Karpas-422 (cell line): ENCODE data around the gene GRB10. TPM values are rescaled to one million over a fixed set of nuclear protein-coding genes. Genes with fewer than 3 reads are reported as not detected.

Experiments
- DNase-seq: peaks from one replicate; pipeline ENCODE4 v3.0.0-alpha.2; 2015
- H2AFZ ChIP-seq: fragments of 200-600 bp; sonication (generic); 2 replicates; pipeline ENCODE4 v1.6.1; 2014; ENCODE audit warnings: antibody characterized with exemption, low read length, mixed read lengths
- H3K27ac ChIP-seq: fragments of 200-600 bp; sonication (generic); 2 replicates; pipeline ENCODE4 v1.5.1; 2014; ENCODE audit warnings: mild to moderate bottlenecking, low read length, moderate library complexity
- H3K27me3 ChIP-seq: fragments of 200-600 bp; sonication (generic); 2 replicates; pipeline ENCODE4 v1.6.1; 2014; ENCODE audit warnings: low read length, mixed read lengths
- H3K36me3 ChIP-seq: fragments of 200-600 bp; sonication (generic); 2 replicates; pipeline ENCODE4 v1.6.1; 2014; ENCODE audit warnings: low read length, mixed read lengths; ENCODE audit not compliant: insufficient read depth
- H3K4me1 ChIP-seq: fragments of 200-600 bp; sonication (generic); 2 replicates; pipeline ENCODE4 v1.6.1; 2014; ENCODE audit warnings: mild to moderate bottlenecking, low read length, mixed read lengths
- H3K4me2 ChIP-seq: fragments of 200-600 bp; sonication (generic); 2 replicates; pipeline ENCODE4 v1.6.1; 2014; ENCODE audit warnings: low read length, low read depth, mild to moderate bottlenecking; ENCODE audit not compliant: poor library complexity, severe bottlenecking
- H3K4me3 ChIP-seq: fragments of 200-600 bp; sonication (generic); 2 replicates; pipeline ENCODE4 v1.5.1; 2014; ENCODE audit warnings: mild to moderate bottlenecking, antibody characterized with exemption, low read length, mixed read lengths
- H3K79me2 ChIP-seq: fragments of 200-600 bp; sonication (generic); 2 replicates; pipeline ENCODE4 v1.6.1; 2014; ENCODE audit warnings: mild to moderate bottlenecking, low read length, mixed read lengths
- H3K9ac ChIP-seq: fragments of 200-600 bp; sonication (generic); 2 replicates; pipeline ENCODE4 v1.6.0; 2014; ENCODE audit warnings: low read length
- H3K9me2 ChIP-seq: fragments of 200-600 bp; sonication (generic), shearing (Covaris generic); replicated peaks from 2 replicates; pipeline ENCODE4 v1.6.0; 2014; ENCODE audit warnings: mild to moderate bottlenecking, low read length, moderate library complexity; ENCODE audit not compliant: insufficient read depth
- H3K9me3 ChIP-seq: fragments of 300-700, 200-600 bp; sonication (generic); 2 replicates; pipeline ENCODE4 v1.6.1; 2014; ENCODE audit warnings: low read length, mixed read lengths
- H4K20me1 ChIP-seq: fragments of 200-600 bp; sonication (generic); 2 replicates; pipeline ENCODE4 v1.6.1; 2014; ENCODE audit warnings: mild to moderate bottlenecking, antibody characterized with exemption, low read length, low read depth; ENCODE audit not compliant: insufficient read depth
- total RNA-seq: library from RNA; depleted of rRNA; stranded (reverse); fragments of >200 nt; shearing (Covaris generic); gene quantifications from 2 replicates; pipeline ENCODE4 v1.2.3, GENCODE V29; 2014; ENCODE audit warnings: low replicate concordance

Gene GRB10
- total RNA-seq, 1 experiment from 2014 or later, result not detected

GRCh38 chr7:50628434-50629084 lies 154.1 kb downstream of the GRB10 start:
- Histone ChIP-seq H3K4me1 (no peaks in the 10 kb centered on the region), H3K9me2 (no peaks in the 10 kb centered on the region), H2AFZ (no peak overlapping the region), H3K27me3 (no peaks in the 10 kb centered on the region), H3K79me2 (no peaks in the 10 kb centered on the region), H4K20me1 (no peaks in the 10 kb centered on the region), H3K36me3 (no peaks in the 10 kb centered on the region), H3K27ac (no peak overlapping the region), H3K4me3 (no peak overlapping the region), H3K4me2 (no peak overlapping the region), H3K9me3 (no peaks in the 10 kb centered on the region), H3K9ac (no peak overlapping the region)
- DNase-seq, result no peak

DNA sequence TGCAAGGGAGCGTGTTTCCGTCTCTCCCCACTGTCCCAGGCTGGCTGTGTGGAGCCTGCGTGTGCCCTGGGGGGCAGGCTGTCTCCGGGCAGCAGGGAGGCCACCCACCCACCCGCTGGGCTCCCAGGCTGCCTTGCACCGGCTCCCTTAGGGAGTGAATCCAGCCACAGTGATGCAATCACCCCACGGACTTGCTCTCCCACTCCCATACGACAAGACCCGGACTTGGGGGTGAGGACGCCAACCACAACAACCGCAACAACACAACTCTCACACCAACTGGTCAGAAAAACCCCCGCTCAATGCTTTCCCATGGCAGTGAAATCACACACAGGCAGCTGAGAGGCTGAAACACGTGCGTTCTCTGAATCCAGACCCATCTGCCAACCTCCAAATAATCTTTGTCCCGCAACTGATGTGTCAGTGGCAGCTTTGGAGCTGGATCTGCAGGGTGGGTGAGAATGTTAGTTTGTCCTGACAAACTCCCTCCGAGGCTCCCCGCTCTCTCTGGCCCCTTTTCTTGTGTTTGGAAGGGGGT lies 154.8 kb downstream of the GRB10 start:
- Histone ChIP-seq H3K9me3 (no peaks in the 10 kb centered on the region), H3K27ac (no peak overlapping the region), H3K36me3 (no peaks in the 10 kb centered on the region), H3K9me2 (no peaks in the 10 kb centered on the region), H3K4me3 (no peak overlapping the region), H3K79me2 (no peaks in the 10 kb centered on the region), H3K27me3 (no peaks in the 10 kb centered on the region), H3K9ac (no peak overlapping the region), H3K4me1 (no peaks in the 10 kb centered on the region), H4K20me1 (no peaks in the 10 kb centered on the region), H3K4me2 (no peak overlapping the region), H2AFZ (no peak overlapping the region)
- DNase-seq, result no peak

GRCh38 chr7:50626286-50626685 lies 156.4 kb downstream of the GRB10 start:
- no peaks in the 10 kb centered on the region for H3K9me2 ChIP-seq
- H3K9me3 ChIP-seq, result no peaks in the 10 kb centered on the region
- no peak overlapping the region for H3K9ac ChIP-seq
- no peaks in the 10 kb centered on the region for H3K79me2 ChIP-seq
- no peaks in the 10 kb centered on the region for H3K27me3 ChIP-seq
- H3K4me1 ChIP-seq, result no peaks in the 10 kb centered on the region
- no peak overlapping the region for H3K4me3 ChIP-seq
- no peaks in the 10 kb centered on the region for H3K36me3 ChIP-seq
- H2AFZ ChIP-seq, result no peak overlapping the region
- H3K27ac ChIP-seq, result no peak overlapping the region
- no peak for DNase-seq
- no peaks in the 10 kb centered on the region for H4K20me1 ChIP-seq
- no peak overlapping the region for H3K4me2 ChIP-seq

GRCh38 chr7:50625360-50625759 lies 157.3 kb downstream of the GRB10 start:
- H3K4me2 ChIP-seq, result no peak overlapping the region
- no peak overlapping the region for H3K9ac ChIP-seq
- H3K36me3 ChIP-seq, result no peaks in the 10 kb centered on the region
- no peaks in the 10 kb centered on the region for H3K4me1 ChIP-seq
- no peaks in the 10 kb centered on the region for H4K20me1 ChIP-seq
- no peak overlapping the region for H2AFZ ChIP-seq
- H3K27ac ChIP-seq, result no peak overlapping the region
- no peaks in the 10 kb centered on the region for H3K27me3 ChIP-seq
- no peaks in the 10 kb centered on the region for H3K79me2 ChIP-seq
- H3K4me3 ChIP-seq, result no peak overlapping the region
- no peak for DNase-seq
- no peaks in the 10 kb centered on the region for H3K9me2 ChIP-seq
- H3K9me3 ChIP-seq, result no peaks in the 10 kb centered on the region

DNA sequence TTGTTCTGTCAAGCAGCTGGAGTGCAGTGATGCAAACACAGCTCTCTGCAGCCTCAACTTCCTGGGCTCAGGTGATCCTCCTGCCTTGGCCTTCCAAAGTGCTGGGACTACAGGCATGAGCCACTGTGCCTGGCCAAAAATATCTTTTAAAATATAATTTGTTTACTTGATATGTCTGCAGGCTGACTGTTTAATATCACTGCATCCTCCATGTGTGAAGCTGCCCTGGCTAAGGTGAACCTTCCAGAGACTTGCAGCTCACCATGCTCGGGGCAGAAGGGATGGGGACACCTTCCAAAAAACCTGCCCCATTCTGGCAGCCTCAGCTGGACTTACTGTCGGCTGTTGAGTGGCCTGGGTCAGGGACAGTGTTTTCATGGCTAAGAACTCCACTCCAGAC lies 159.9 kb downstream of the GRB10 start:
- no peak overlapping the region for H2AFZ ChIP-seq
- no peaks in the 10 kb centered on the region for H3K36me3 ChIP-seq
- no peaks in the 10 kb centered on the region for H3K9me3 ChIP-seq
- H3K4me2 ChIP-seq, result no peak overlapping the region
- H3K27me3 ChIP-seq, result no peaks in the 10 kb centered on the region
- no peaks in the 10 kb centered on the region for H4K20me1 ChIP-seq
- no peak for DNase-seq
- H3K4me1 ChIP-seq, result no peaks in the 10 kb centered on the region
- H3K9ac ChIP-seq, result no peak overlapping the region
- no peak overlapping the region for H3K4me3 ChIP-seq
- H3K27ac ChIP-seq, result no peak overlapping the region
- no peaks in the 10 kb centered on the region for H3K9me2 ChIP-seq
- H3K79me2 ChIP-seq, result no peaks in the 10 kb centered on the region

DNA sequence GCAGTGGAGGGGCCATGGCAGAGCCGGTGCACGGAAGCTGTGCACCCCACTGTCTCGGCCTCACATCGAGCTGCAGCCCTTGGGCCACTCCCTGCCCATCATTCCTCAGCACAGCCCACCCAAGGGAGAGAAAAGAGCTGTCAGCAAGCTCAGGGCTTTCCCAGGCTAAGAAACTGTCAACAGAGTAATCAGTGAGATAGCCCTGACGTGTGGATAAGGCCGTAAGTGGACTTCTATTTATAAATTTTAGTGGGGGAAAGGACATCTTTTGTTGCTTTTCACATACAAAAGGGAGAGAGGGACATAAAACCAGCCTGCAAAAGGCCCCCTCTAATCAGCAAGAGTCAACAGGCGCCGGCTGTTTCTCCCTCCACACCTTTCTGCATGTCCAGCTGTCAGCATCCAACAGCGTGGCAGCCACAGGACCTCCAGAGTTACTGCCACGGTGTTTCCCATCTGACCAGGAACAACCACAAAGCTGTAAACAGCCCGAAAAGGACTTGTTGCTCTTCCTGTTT lies 160.7 kb downstream of the GRB10 start:
- Histone ChIP-seq H2AFZ (no peak overlapping the region), H3K36me3 (no peaks in the 10 kb centered on the region), H3K27ac (no peak overlapping the region), H3K79me2 (no peaks in the 10 kb centered on the region), H3K9me2 (no peaks in the 10 kb centered on the region), H3K4me1 (no peaks in the 10 kb centered on the region), H3K4me3 (no peak overlapping the region), H3K9me3 (no peaks in the 10 kb centered on the region), H3K27me3 (no peaks in the 10 kb centered on the region), H3K4me2 (no peak overlapping the region), H4K20me1 (no peaks in the 10 kb centered on the region), H3K9ac (no peak overlapping the region)
- no peak for DNase-seq

DNA sequence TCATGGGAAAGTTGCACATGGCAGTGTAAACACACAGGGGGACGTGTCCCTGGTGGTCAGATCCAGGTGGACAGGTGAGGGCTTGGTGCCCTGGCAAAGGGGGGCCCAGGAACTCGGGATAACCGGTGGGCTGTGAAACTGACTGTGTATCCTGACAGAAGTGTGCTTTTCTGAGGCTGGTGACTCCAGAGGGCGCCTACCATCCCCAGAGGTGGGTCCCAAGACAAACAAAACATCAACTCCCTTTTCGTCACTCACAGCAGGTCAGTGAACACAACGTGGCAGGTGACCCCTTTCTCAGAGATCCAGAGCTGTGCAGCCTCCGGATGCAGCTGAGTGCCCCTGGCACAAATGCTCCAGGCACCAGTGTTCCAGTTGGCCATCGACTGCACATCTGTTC lies 161.5 kb downstream of the GRB10 start:
- DNase-seq, result no peak
- H3K36me3 ChIP-seq, result no peaks in the 10 kb centered on the region
- H3K4me1 ChIP-seq, result no peaks in the 10 kb centered on the region
- H3K9me3 ChIP-seq, result no peaks in the 10 kb centered on the region
- H3K27ac ChIP-seq, result no peak overlapping the region
- no peaks in the 10 kb centered on the region for H3K79me2 ChIP-seq
- no peak overlapping the region for H3K4me2 ChIP-seq
- no peak overlapping the region for H3K4me3 ChIP-seq
- no peaks in the 10 kb centered on the region for H4K20me1 ChIP-seq
- no peak overlapping the region for H3K9ac ChIP-seq
- H2AFZ ChIP-seq, result no peak overlapping the region
- no peaks in the 10 kb centered on the region for H3K27me3 ChIP-seq
- no peaks in the 10 kb centered on the region for H3K9me2 ChIP-seq

DNA sequence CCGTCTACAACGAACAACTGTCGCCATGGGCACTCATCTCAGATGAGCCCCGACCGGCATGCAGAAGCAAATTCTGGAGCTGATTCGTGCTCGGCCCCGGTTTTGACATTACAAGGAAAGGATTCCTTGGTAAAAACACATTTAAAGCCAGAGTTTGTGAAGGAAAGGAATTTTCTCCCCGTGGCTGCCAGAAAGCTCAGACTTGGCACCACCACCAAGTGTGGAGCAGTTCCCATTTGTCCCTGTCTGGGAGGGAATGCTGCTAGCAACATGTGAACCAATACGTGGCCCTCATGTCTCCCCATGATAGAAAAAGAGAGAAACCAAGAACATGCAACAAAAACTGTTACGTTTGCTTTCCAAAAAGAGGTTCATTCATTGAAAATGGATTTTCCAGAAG lies 162.3 kb downstream of the GRB10 start:
- no peak overlapping the region for H3K27ac ChIP-seq
- DNase-seq, result no peak
- H4K20me1 ChIP-seq, result no peaks in the 10 kb centered on the region
- no peak overlapping the region for H2AFZ ChIP-seq
- no peaks in the 10 kb centered on the region for H3K4me1 ChIP-seq
- no peak overlapping the region for H3K4me3 ChIP-seq
- H3K9me2 ChIP-seq, result no peaks in the 10 kb centered on the region
- H3K9me3 ChIP-seq, result no peaks in the 10 kb centered on the region
- H3K4me2 ChIP-seq, result no peak overlapping the region
- no peaks in the 10 kb centered on the region for H3K79me2 ChIP-seq
- no peaks in the 10 kb centered on the region for H3K36me3 ChIP-seq
- H3K9ac ChIP-seq, result no peak overlapping the region
- no peaks in the 10 kb centered on the region for H3K27me3 ChIP-seq
